Adrenal gland (tissue), 5 donors: ENCODE data around the gene ITPRIP.

Experiments
- POLR2A ChIP-seq, 2 donors: fragments of 450-650 bp; IDR thresholded peaks; one replicate each; pipeline ENCODE4 v1.6.1; 2017; ENCODE audit warnings: antibody characterized with exemption in 2 of 2, mild to moderate bottlenecking in 2 of 2, moderate library complexity in 1 of 2
- TF ChIP-seq, protein P1 (sequence below), 6 experiments: fragments of 450-650 bp in 4 of 6; fragments of 200-600 bp in 2 of 6; sonication (generic) in 1 of 6; IDR thresholded peaks; 1 replicate in 5 of 6; 2 replicates in 1 of 6; pipeline versions ENCODE4 v1.5.1 to v1.8.0; 2016 to 2021; ENCODE audit warnings: antibody characterized with exemption in 6 of 6, mild to moderate bottlenecking in 2 of 6, moderate library complexity in 1 of 6
- donor health status: DM: no; HTN: no; CAD: no.

DNA sequence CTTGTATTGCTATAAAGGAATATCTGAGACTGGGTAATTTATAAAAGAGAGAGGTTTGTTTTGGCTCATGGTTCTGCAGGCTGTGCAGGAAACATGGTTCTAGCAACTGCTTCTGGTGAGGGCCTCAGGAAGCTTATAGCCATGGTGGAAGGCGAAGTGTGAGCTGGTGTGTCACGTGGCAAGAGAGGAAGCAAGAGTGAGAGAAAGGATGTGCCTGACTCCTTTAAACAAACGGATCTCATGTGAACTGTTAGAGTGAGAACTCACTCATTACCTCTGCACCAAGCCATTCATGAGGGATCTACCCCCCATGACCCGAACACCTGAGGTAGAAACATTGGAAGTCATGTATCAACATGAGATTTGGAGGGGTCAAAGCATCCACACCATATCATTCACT lies 7.7 kb upstream of the ITPRIP start:
- TF ChIP-seq, protein P1, sequence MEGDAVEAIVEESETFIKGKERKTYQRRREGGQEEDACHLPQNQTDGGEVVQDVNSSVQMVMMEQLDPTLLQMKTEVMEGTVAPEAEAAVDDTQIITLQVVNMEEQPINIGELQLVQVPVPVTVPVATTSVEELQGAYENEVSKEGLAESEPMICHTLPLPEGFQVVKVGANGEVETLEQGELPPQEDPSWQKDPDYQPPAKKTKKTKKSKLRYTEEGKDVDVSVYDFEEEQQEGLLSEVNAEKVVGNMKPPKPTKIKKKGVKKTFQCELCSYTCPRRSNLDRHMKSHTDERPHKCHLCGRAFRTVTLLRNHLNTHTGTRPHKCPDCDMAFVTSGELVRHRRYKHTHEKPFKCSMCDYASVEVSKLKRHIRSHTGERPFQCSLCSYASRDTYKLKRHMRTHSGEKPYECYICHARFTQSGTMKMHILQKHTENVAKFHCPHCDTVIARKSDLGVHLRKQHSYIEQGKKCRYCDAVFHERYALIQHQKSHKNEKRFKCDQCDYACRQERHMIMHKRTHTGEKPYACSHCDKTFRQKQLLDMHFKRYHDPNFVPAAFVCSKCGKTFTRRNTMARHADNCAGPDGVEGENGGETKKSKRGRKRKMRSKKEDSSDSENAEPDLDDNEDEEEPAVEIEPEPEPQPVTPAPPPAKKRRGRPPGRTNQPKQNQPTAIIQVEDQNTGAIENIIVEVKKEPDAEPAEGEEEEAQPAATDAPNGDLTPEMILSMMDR (IDR thresholded peaks at IDR 0.05), result no peak
- no peak for TF ChIP-seq POLR2A (IDR thresholded peaks at IDR 0.05)
